Measurements from ENCODE around the gene NR2F1.

- no peak for TF ChIP-seq EZH2 (IDR thresholded peaks at IDR 0.05; ENCODE audit: borderline replicate concordance, low read depth, low read length, severe bottlenecking)
- TF ChIP-seq CTCF (IDR thresholded peaks at IDR 0.05; ENCODE audit: extremely low read depth in 1 of 2, insufficient read depth in 1 of 2, low read depth in 1 of 2, low read length in 2 of 2), result no peak
- no peak for TF ChIP-seq JUN (IDR thresholded peaks at IDR 0.05; ENCODE audit: borderline replicate concordance, insufficient read depth, insufficient read length, low read depth)
These were observed 10.6 kb downstream of the NR2F1 start for GRCh38 chr5:93593476-93594131.
